Activated T-helper 2 cell treated with anti-CD3 and anti-CD28 coated beads, Interferon-gamma antibody, Interleukin-2, Interleukin-4, amounts not matched to agents 10 μg/mL and 5 μg/mL and 100 μg/mL, durations not matched to agents 14 hours and 24 hours and 36 hours (primary cell): ENCODE data around the gene DNAH17. TPM values are rescaled to one million over a fixed set of nuclear protein-coding genes. Genes with fewer than 3 reads are reported as not detected.

Source experiments
- DNase-seq: peaks from one replicate; pipeline ENCODE4 v3.0.0; 2021; ENCODE audit warnings: low spot score
- H3K27ac Mint-ChIP-seq: one replicate; pipeline ENCODE4 v1.8.0; 2021; ENCODE audit warnings: mixed read lengths
- H3K27me3 Mint-ChIP-seq: one replicate; pipeline ENCODE4 v1.8.0; 2021; ENCODE audit warnings: low read depth, mixed read lengths
- H3K36me3 Mint-ChIP-seq: one replicate; pipeline ENCODE4 v1.8.0; 2021; ENCODE audit warnings: low read depth, mixed read lengths
- H3K4me1 Mint-ChIP-seq: one replicate; pipeline ENCODE4 v1.8.0; 2021; ENCODE audit warnings: low read depth, mixed read lengths
- H3K4me3 Mint-ChIP-seq: one replicate; pipeline ENCODE4 v1.8.0; 2021; ENCODE audit warnings: low read depth, mild to moderate bottlenecking, moderate library complexity, mixed read lengths
- H3K9me3 Mint-ChIP-seq: one replicate; pipeline ENCODE4 v1.8.0; 2021; ENCODE audit warnings: mixed read lengths
- intact Hi-C: fragments of 100-400 bp; cut with micrococcal nuclease; formaldehyde crosslinking; loops from one replicate; pipeline ENCODE4 v1.15.1; 2023
- total RNA-seq: library from RNA; stranded (reverse); gene quantifications from 2 replicates; pipeline ENCODE4 v1.2.3, GENCODE V29; 2022

The DNAH17 gene
- total RNA-seq, 1 donor from 2014 or later: 0.30 TPM

- H3K27ac Mint-ChIP-seq: peak overlapping the region; percentile 54
- no peak overlapping the region for H3K4me3 Mint-ChIP-seq
These were observed 168.6 kb downstream of the DNAH17 start for GRCh38 chr17:78408476-78409050.

GRCh38 chr17:78407387-78408000, 169.7 kb downstream of the DNAH17 start:
- Mint-ChIP-seq H3K27ac (no peak overlapping the region), H3K4me3 (no peak overlapping the region), H3K27me3 (no peaks in the 10 kb centered on the region), H3K9me3 (no peaks in the 10 kb centered on the region), H3K4me1 (peaks cover 22% of the 10 kb centered on the region), H3K36me3 (peaks cover 46% of the 10 kb centered on the region)
- intact Hi-C loops: no loop called here
- no peak for DNase-seq

More at GRCh38 chr17:78408476-78409050, 168.6 kb downstream of the DNAH17 start:
- DNase-seq: no peak
- intact Hi-C loops: no loop called here
- Mint-ChIP-seq H3K4me1 (peaks cover 33% of the 10 kb centered on the region), H3K9me3 (no peaks in the 10 kb centered on the region), H3K27me3 (no peaks in the 10 kb centered on the region), H3K36me3 (peaks cover 44% of the 10 kb centered on the region)

- H3K27ac Mint-ChIP-seq: peak overlapping the region; percentile 24
- H3K27me3 Mint-ChIP-seq: no peaks in the 10 kb centered on the region
- no peak overlapping the region for H3K4me3 Mint-ChIP-seq
- no peak for DNase-seq
- intact Hi-C loops: no loop called here
- H3K4me1 Mint-ChIP-seq: peaks cover 16% of the 10 kb centered on the region
- H3K9me3 Mint-ChIP-seq: no peaks in the 10 kb centered on the region
- H3K36me3 Mint-ChIP-seq: peaks cover 44% of the 10 kb centered on the region
These were observed 170.3 kb downstream of the DNAH17 start for GRCh38 chr17:78406920-78407319.

GRCh38 chr17:78406396-78406795, 170.8 kb downstream of the DNAH17 start:
- Mint-ChIP-seq H3K27me3 (no peaks in the 10 kb centered on the region), H3K4me3 (no peak overlapping the region), H3K9me3 (no peaks in the 10 kb centered on the region), H3K4me1 (peaks cover 12% of the 10 kb centered on the region), H3K27ac (no peak overlapping the region), H3K36me3 (peaks cover 48% of the 10 kb centered on the region)
- intact Hi-C loops: no loop called here
- DNase-seq: no peak

GRCh38 chr17:78403822-78404221, 173.4 kb downstream of the DNAH17 start:
- Mint-ChIP-seq H3K27me3 (no peaks in the 10 kb centered on the region), H3K4me1 (peaks cover 3% of the 10 kb centered on the region), H3K9me3 (no peaks in the 10 kb centered on the region), H3K27ac (no peak overlapping the region), H3K36me3 (peaks cover 71% of the 10 kb centered on the region), H3K4me3 (no peak overlapping the region)
- DNase-seq: no peak
- intact Hi-C loops: no loop called here

- H3K9me3 Mint-ChIP-seq: no peaks in the 10 kb centered on the region
- H3K27me3 Mint-ChIP-seq: no peaks in the 10 kb centered on the region
- intact Hi-C loops: no loop called here
- no peak overlapping the region for H3K27ac Mint-ChIP-seq
- no peak for DNase-seq
- H3K36me3 Mint-ChIP-seq: peaks cover 83% of the 10 kb centered on the region
- no peak overlapping the region for H3K4me3 Mint-ChIP-seq
- peaks cover 3% of the 10 kb centered on the region for H3K4me1 Mint-ChIP-seq
These were observed 175.3 kb downstream of the DNAH17 start for GRCh38 chr17:78401891-78402290.

GRCh38 chr17:78401246-78401645, 175.9 kb downstream of the DNAH17 start:
- H3K36me3 Mint-ChIP-seq: peaks cover 84% of the 10 kb centered on the region
- H3K27me3 Mint-ChIP-seq: no peaks in the 10 kb centered on the region
- no peaks in the 10 kb centered on the region for H3K9me3 Mint-ChIP-seq

GRCh38 chr17:78400581-78401240, 176.5 kb downstream of the DNAH17 start:
- H3K27me3 Mint-ChIP-seq: no peaks in the 10 kb centered on the region
- no peak overlapping the region for H3K4me3 Mint-ChIP-seq
- no peak overlapping the region for H3K27ac Mint-ChIP-seq
- peaks cover 87% of the 10 kb centered on the region for H3K36me3 Mint-ChIP-seq
- intact Hi-C loops: no loop called here
- DNase-seq: no peak
- H3K4me1 Mint-ChIP-seq: peaks cover 2% of the 10 kb centered on the region
- no peaks in the 10 kb centered on the region for H3K9me3 Mint-ChIP-seq

More at GRCh38 chr17:78401246-78401645, 175.9 kb downstream of the DNAH17 start:
- Mint-ChIP-seq H3K27ac (no peak overlapping the region), H3K4me1 (peaks cover 3% of the 10 kb centered on the region), H3K4me3 (no peak overlapping the region)
- intact Hi-C loops: no loop called here
- no peak for DNase-seq

- H3K36me3 Mint-ChIP-seq: peaks cover 84% of the 10 kb centered on the region
- H3K9me3 Mint-ChIP-seq: no peaks in the 10 kb centered on the region
- no peak for DNase-seq
These were observed 177.5 kb downstream of the DNAH17 start for GRCh38 chr17:78399693-78400144.

GRCh38 chr17:78399028-78399692, 178.0 kb downstream of the DNAH17 start:
- no peaks in the 10 kb centered on the region for H3K4me1 Mint-ChIP-seq
- H3K4me3 Mint-ChIP-seq: no peak overlapping the region
- DNase-seq: no peak
- no peaks in the 10 kb centered on the region for H3K27me3 Mint-ChIP-seq
- peaks cover 87% of the 10 kb centered on the region for H3K36me3 Mint-ChIP-seq
- no peaks in the 10 kb centered on the region for H3K9me3 Mint-ChIP-seq
- intact Hi-C loops: no loop called here
- H3K27ac Mint-ChIP-seq: no peak overlapping the region

More at GRCh38 chr17:78399693-78400144, 177.5 kb downstream of the DNAH17 start:
- H3K27ac Mint-ChIP-seq: no peak overlapping the region
- no peaks in the 10 kb centered on the region for H3K4me1 Mint-ChIP-seq
- no peaks in the 10 kb centered on the region for H3K27me3 Mint-ChIP-seq
- H3K4me3 Mint-ChIP-seq: no peak overlapping the region
- intact Hi-C loops: no loop called here

GRCh38 chr17:78398390-78398789, 178.8 kb downstream of the DNAH17 start:
- peaks cover 87% of the 10 kb centered on the region for H3K36me3 Mint-ChIP-seq
- peaks cover 3% of the 10 kb centered on the region for H3K4me1 Mint-ChIP-seq
- H3K27me3 Mint-ChIP-seq: no peaks in the 10 kb centered on the region
- intact Hi-C loops: no loop called here
- no peaks in the 10 kb centered on the region for H3K9me3 Mint-ChIP-seq
- H3K4me3 Mint-ChIP-seq: no peak overlapping the region
- peak overlapping the region; percentile 44 for H3K27ac Mint-ChIP-seq
- DNase-seq: no peak

GRCh38 chr17:78397681-78398101, 179.5 kb downstream of the DNAH17 start:
- Mint-ChIP-seq H3K4me3 (no peak overlapping the region), H3K36me3 (peaks cover 83% of the 10 kb centered on the region), H3K4me1 (peaks cover 5% of the 10 kb centered on the region), H3K27me3 (no peaks in the 10 kb centered on the region), H3K27ac (peak overlapping the region; percentile 44), H3K9me3 (no peaks in the 10 kb centered on the region)
- no peak for DNase-seq
- intact Hi-C loops: no loop called here
